HPDE6-E6E7 (cell line): Measurements from ENCODE around the gene DNAH2.
A peak's percentile ranks its signal among the peaks of the same experiment; 100 is the strongest.

ENCODE experiments used
- DNase-seq: peaks from one replicate; pipeline ENCODE4 v3.0.0; 2011; ENCODE audit warnings: missing footprints; ENCODE audit errors: extremely low spot score

The DNAH2 gene

GRCh38 chr17:7721612-7722011 is 4.1 kb downstream of the DNAH2 start:
- no peak for DNase-seq

- no peak for DNase-seq
Measured at GRCh38 chr17:7727886-7728285, 10.3 kb downstream of the DNAH2 start.

- DNase-seq, result no peak
Measured at GRCh38 chr17:7729816-7730215, 12.3 kb downstream of the DNAH2 start.

GRCh38 chr17:7732981-7733539 is 15.5 kb downstream of the DNAH2 start:
- no peak for DNase-seq

- DNase-seq, result no peak
Measured at GRCh38 chr17:7737601-7738000, 20.1 kb downstream of the DNAH2 start.

GRCh38 chr17:7739746-7740145 is 22.2 kb downstream of the DNAH2 start:
- DNase-seq, result no peak

GRCh38 chr17:7740481-7741001 is 23.0 kb downstream of the DNAH2 start:
- no peak for DNase-seq

- DNase-seq, result no peak
Measured at GRCh38 chr17:7742729-7743128, 25.2 kb downstream of the DNAH2 start.

GRCh38 chr17:7744416-7744815 is 26.9 kb downstream of the DNAH2 start:
- no peak for DNase-seq

- DNase-seq, result peak; percentile 50
Measured at GRCh38 chr17:7745748-7746470, 28.4 kb downstream of the DNAH2 start.

GRCh38 chr17:7747635-7748071 is 30.1 kb downstream of the DNAH2 start:
- DNase-seq, result no peak

GRCh38 chr17:7748076-7748775 is 30.7 kb downstream of the DNAH2 start:
- DNase-seq, result no peak

GRCh38 chr17:7750321-7750821 is 32.8 kb downstream of the DNAH2 start:
- peak; percentile 19 for DNase-seq

GRCh38 chr17:7754656-7755055 is 37.1 kb downstream of the DNAH2 start:
- DNase-seq, result no peak

- DNase-seq, result peak; percentile 34
Measured at GRCh38 chr17:7755095-7755890, 37.7 kb downstream of the DNAH2 start.

- DNase-seq, result no peak
Measured at GRCh38 chr17:7756968-7757367, 39.4 kb downstream of the DNAH2 start.

GRCh38 chr17:7763919-7764318 is 46.4 kb downstream of the DNAH2 start:
- no peak for DNase-seq

- no peak for DNase-seq
Measured at GRCh38 chr17:7767004-7767403, 49.5 kb downstream of the DNAH2 start.

- no peak for DNase-seq
Measured at GRCh38 chr17:7767405-7768021, 50.0 kb downstream of the DNAH2 start.

- no peak for DNase-seq
Measured at GRCh38 chr17:7769854-7770253, 52.3 kb downstream of the DNAH2 start.

GRCh38 chr17:7774055-7774521 is 56.5 kb downstream of the DNAH2 start:
- DNase-seq, result no peak
